Measurements from ENCODE around the gene APCDD1L.

GRCh38 chr20:58416835-58417234, 98.4 kb downstream of the APCDD1L start:
- TF ChIP-seq, protein P1, sequence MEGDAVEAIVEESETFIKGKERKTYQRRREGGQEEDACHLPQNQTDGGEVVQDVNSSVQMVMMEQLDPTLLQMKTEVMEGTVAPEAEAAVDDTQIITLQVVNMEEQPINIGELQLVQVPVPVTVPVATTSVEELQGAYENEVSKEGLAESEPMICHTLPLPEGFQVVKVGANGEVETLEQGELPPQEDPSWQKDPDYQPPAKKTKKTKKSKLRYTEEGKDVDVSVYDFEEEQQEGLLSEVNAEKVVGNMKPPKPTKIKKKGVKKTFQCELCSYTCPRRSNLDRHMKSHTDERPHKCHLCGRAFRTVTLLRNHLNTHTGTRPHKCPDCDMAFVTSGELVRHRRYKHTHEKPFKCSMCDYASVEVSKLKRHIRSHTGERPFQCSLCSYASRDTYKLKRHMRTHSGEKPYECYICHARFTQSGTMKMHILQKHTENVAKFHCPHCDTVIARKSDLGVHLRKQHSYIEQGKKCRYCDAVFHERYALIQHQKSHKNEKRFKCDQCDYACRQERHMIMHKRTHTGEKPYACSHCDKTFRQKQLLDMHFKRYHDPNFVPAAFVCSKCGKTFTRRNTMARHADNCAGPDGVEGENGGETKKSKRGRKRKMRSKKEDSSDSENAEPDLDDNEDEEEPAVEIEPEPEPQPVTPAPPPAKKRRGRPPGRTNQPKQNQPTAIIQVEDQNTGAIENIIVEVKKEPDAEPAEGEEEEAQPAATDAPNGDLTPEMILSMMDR (IDR thresholded peaks at IDR 0.05; ENCODE audit: low read length) = no peak
- TF ChIP-seq EZH2 (IDR thresholded peaks at IDR 0.05; ENCODE audit: borderline replicate concordance, low read length) = no peak
